ENCODE measurements around the gene CAV1. TPM values are rescaled to one million over a fixed set of nuclear protein-coding genes. Genes with fewer than 3 reads are reported as not detected.

The CAV1 gene
- total and polyA plus RNA-seq, 2 experiments from 2014 or later, result 1,092 to 1,736 TPM

GRCh38 chr7:116595063-116595462, 70.2 kb downstream of the CAV1 start:
- Histone ChIP-seq H2AFZ (no peak overlapping the region), H3K4me3 (no peak overlapping the region), H3K4me1 (ENCODE audit: insufficient read depth) (no peaks in the 10 kb centered on the region), H3K36me3 (ENCODE audit: low read depth) (no peaks in the 10 kb centered on the region), H3K4me2 (ENCODE audit: unreplicated experiment) (no peak overlapping the region), H3K27ac (no peak overlapping the region), H3K79me2 (ENCODE audit: insufficient read depth) (no peaks in the 10 kb centered on the region), H3K27me3 (replicated peaks; ENCODE audit: insufficient read depth) (no peaks in the 10 kb centered on the region), H3F3A (ENCODE audit: insufficient read depth) (no peaks in the 10 kb centered on the region), H3K9me2 (ENCODE audit: insufficient read depth) (no peaks in the 10 kb centered on the region), H3K9ac (no peak overlapping the region), H4K20me1 (ENCODE audit: insufficient read depth) (no peaks in the 10 kb centered on the region), H3K9me3 (ENCODE audit: low read depth) (no peaks in the 10 kb centered on the region)
- in situ Hi-C loops (cut with MboI), result loop anchor here (10.0 kb wide), 1 partner anchor 210 kb away; no protein-coding TSS in a partner anchor
- TF ChIP-seq EZH2 (IDR thresholded peaks at IDR 0.05; ENCODE audit: insufficient read depth, poor library complexity, severe bottlenecking) (no peak), EZH2phosphoT487 (IDR thresholded peaks at IDR 0.05; ENCODE audit: insufficient read depth, low read depth) (no peak)
- no peak for DNase-seq
- 93 to 95% methylated on average over 9 of the region's 9 CpGs for WGBS, 2 experiments (ENCODE audit: low coverage in 1 of 2, low lambda C conversion rate in 2 of 2, missing lambda C conversion rate in 2 of 2)

DNA sequence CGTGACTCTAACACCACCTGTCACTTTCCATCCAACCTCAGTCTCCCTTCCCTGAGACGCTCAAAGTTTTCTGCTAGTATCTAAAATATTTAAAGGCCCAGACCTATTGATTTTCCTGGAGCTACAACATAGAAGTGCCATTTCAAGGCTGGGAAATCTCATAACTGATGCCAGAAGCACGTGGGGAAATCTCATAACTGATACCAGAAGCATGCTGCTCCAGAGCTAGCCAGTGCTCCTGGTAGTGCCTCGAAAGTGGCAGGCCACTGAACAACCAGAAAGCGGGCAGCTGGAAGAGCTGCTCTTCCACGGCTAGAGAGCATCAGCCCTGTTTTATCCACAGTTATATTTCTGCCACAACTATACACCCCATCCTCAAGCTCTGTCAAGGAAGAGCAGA, 72.5 kb downstream of the CAV1 start:
- H3K9ac ChIP-seq, result no peak overlapping the region
- no peaks in the 10 kb centered on the region for H3K27me3 ChIP-seq (replicated peaks; ENCODE audit: insufficient read depth)
- no peaks in the 10 kb centered on the region for H3K9me2 ChIP-seq (ENCODE audit: insufficient read depth)
- H3K4me2 ChIP-seq (ENCODE audit: unreplicated experiment), result no peak overlapping the region
- H3K36me3 ChIP-seq (ENCODE audit: low read depth), result no peaks in the 10 kb centered on the region
- in situ Hi-C loops (cut with MboI), result loop anchor here (10.0 kb wide), 1 partner anchor 207 kb away; no protein-coding TSS in a partner anchor
- no peak overlapping the region for H2AFZ ChIP-seq
- no peaks in the 10 kb centered on the region for H3K79me2 ChIP-seq (ENCODE audit: insufficient read depth)
- no peak for DNase-seq
- H3K9me3 ChIP-seq (ENCODE audit: low read depth), result no peaks in the 10 kb centered on the region
- H3K27ac ChIP-seq, result no peak overlapping the region
- H3K4me3 ChIP-seq, result no peak overlapping the region
- no peaks in the 10 kb centered on the region for H4K20me1 ChIP-seq (ENCODE audit: insufficient read depth)
- WGBS, 2 experiments (ENCODE audit: low coverage in 1 of 2, low lambda C conversion rate in 2 of 2, missing lambda C conversion rate in 2 of 2), result 84 to 93% methylated on average over 6 of the region's 6 CpGs
- no peaks in the 10 kb centered on the region for H3K4me1 ChIP-seq (ENCODE audit: insufficient read depth)
- no peaks in the 10 kb centered on the region for H3F3A ChIP-seq (ENCODE audit: insufficient read depth)
- TF ChIP-seq EZH2phosphoT487 (IDR thresholded peaks at IDR 0.05; ENCODE audit: insufficient read depth, low read depth) (no peak), EZH2 (IDR thresholded peaks at IDR 0.05; ENCODE audit: insufficient read depth, poor library complexity, severe bottlenecking) (no peak)

- Histone ChIP-seq H3F3A (ENCODE audit: insufficient read depth) (no peaks in the 10 kb centered on the region), H3K9me3 (ENCODE audit: low read depth) (no peaks in the 10 kb centered on the region), H3K4me3 (no peak overlapping the region), H3K79me2 (ENCODE audit: insufficient read depth) (no peaks in the 10 kb centered on the region), H3K36me3 (ENCODE audit: low read depth) (no peaks in the 10 kb centered on the region), H3K9me2 (ENCODE audit: insufficient read depth) (no peaks in the 10 kb centered on the region), H3K4me1 (ENCODE audit: insufficient read depth) (no peaks in the 10 kb centered on the region), H3K27ac (no peak overlapping the region), H3K4me2 (ENCODE audit: unreplicated experiment) (no peak overlapping the region), H3K27me3 (replicated peaks; ENCODE audit: insufficient read depth) (no peaks in the 10 kb centered on the region), H4K20me1 (ENCODE audit: insufficient read depth) (no peaks in the 10 kb centered on the region), H3K9ac (no peak overlapping the region), H2AFZ (no peak overlapping the region)
- 88% methylated on average over 5 of the region's 5 CpGs for WGBS, 2 experiments (ENCODE audit: low coverage in 1 of 2, low lambda C conversion rate in 2 of 2, missing lambda C conversion rate in 2 of 2)
- TF ChIP-seq EZH2 (IDR thresholded peaks at IDR 0.05; ENCODE audit: insufficient read depth, poor library complexity, severe bottlenecking) (no peak), EZH2phosphoT487 (IDR thresholded peaks at IDR 0.05; ENCODE audit: insufficient read depth, low read depth) (no peak)
- in situ Hi-C loops (cut with MboI), result loop anchor here (10.0 kb wide), 1 partner anchor 207 kb away; no protein-coding TSS in a partner anchor
- DNase-seq, result no peak
Observed at GRCh38 chr7:116598278-116598677, 73.4 kb downstream of the CAV1 start.

- H3K9me2 ChIP-seq (ENCODE audit: insufficient read depth), result no peaks in the 10 kb centered on the region
- no peak for TF ChIP-seq EZH2phosphoT487 (IDR thresholded peaks at IDR 0.05; ENCODE audit: insufficient read depth, low read depth)
- no peak for TF ChIP-seq EZH2 (IDR thresholded peaks at IDR 0.05; ENCODE audit: insufficient read depth, poor library complexity, severe bottlenecking)
- no peak overlapping the region for H3K4me3 ChIP-seq
- DNase-seq, result no peak
- H3K9me3 ChIP-seq (ENCODE audit: low read depth), result no peaks in the 10 kb centered on the region
- 61 to 64% methylated on average over 3 of the region's 3 CpGs for WGBS, 2 experiments (ENCODE audit: low coverage in 1 of 2, low lambda C conversion rate in 2 of 2, missing lambda C conversion rate in 2 of 2)
- H3F3A ChIP-seq (ENCODE audit: insufficient read depth), result no peaks in the 10 kb centered on the region
- in situ Hi-C loops (cut with MboI), result loop anchor here (10.0 kb wide), 1 partner anchor 206 kb away; no protein-coding TSS in a partner anchor
- H3K4me2 ChIP-seq (ENCODE audit: unreplicated experiment), result no peak overlapping the region
- H2AFZ ChIP-seq, result no peak overlapping the region
- H3K9ac ChIP-seq, result no peak overlapping the region
- no peaks in the 10 kb centered on the region for H4K20me1 ChIP-seq (ENCODE audit: insufficient read depth)
- no peak overlapping the region for H3K27ac ChIP-seq
- no peaks in the 10 kb centered on the region for H3K4me1 ChIP-seq (ENCODE audit: insufficient read depth)
- H3K79me2 ChIP-seq (ENCODE audit: insufficient read depth), result no peaks in the 10 kb centered on the region
- H3K36me3 ChIP-seq (ENCODE audit: low read depth), result no peaks in the 10 kb centered on the region
- H3K27me3 ChIP-seq (replicated peaks; ENCODE audit: insufficient read depth), result no peaks in the 10 kb centered on the region
Observed at GRCh38 chr7:116598861-116599260, 74.0 kb downstream of the CAV1 start.

DNA sequence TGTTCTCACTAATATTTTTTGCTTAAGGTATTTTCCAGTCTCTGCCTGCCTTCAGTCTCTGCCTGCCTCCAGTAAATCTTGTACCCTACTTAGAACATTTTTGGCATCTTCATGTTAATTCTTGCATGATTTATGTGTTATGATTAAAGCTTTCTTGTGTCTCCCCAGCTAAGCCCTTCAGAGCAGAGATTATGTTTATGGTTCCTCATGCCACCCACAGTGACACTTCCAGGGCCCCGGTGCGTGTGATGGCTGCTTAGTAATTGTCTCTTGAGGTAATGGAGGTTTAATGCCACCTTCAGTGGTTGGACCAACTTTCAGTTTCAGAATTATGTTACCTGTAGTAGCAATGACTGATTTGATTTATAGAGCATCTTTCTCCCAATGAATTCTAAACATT, 76.6 kb downstream of the CAV1 start:
- Histone ChIP-seq H3K9me2 (ENCODE audit: insufficient read depth) (no peaks in the 10 kb centered on the region), H3K4me1 (ENCODE audit: insufficient read depth) (no peaks in the 10 kb centered on the region), H2AFZ (no peak overlapping the region), H3K4me3 (no peak overlapping the region), H3K9me3 (ENCODE audit: low read depth) (no peaks in the 10 kb centered on the region), H4K20me1 (ENCODE audit: insufficient read depth) (no peaks in the 10 kb centered on the region), H3K36me3 (ENCODE audit: low read depth) (no peaks in the 10 kb centered on the region), H3K4me2 (ENCODE audit: unreplicated experiment) (no peak overlapping the region), H3F3A (ENCODE audit: insufficient read depth) (no peaks in the 10 kb centered on the region), H3K27me3 (replicated peaks; ENCODE audit: insufficient read depth) (no peaks in the 10 kb centered on the region), H3K79me2 (ENCODE audit: insufficient read depth) (no peaks in the 10 kb centered on the region), H3K9ac (no peak overlapping the region), H3K27ac (no peak overlapping the region)
- no peak for DNase-seq
- in situ Hi-C loops (cut with MboI), result no loop called here
- 97 to 100% methylated on average over 2 of the region's 2 CpGs for WGBS, 2 experiments (ENCODE audit: low coverage in 1 of 2, low lambda C conversion rate in 2 of 2, missing lambda C conversion rate in 2 of 2)
- TF ChIP-seq EZH2phosphoT487 (IDR thresholded peaks at IDR 0.05; ENCODE audit: insufficient read depth, low read depth) (no peak), EZH2 (IDR thresholded peaks at IDR 0.05; ENCODE audit: insufficient read depth, poor library complexity, severe bottlenecking) (no peak)
